ENCODE measurements around the gene LRRC38. TPM values are rescaled to one million over a fixed set of nuclear protein-coding genes. Genes with fewer than 3 reads are reported as not detected.

The LRRC38 gene
- total and polyA plus RNA-seq, 9 donors = 0.10 to 0.44 (median 0.27) TPM; not detected in 6

DNA sequence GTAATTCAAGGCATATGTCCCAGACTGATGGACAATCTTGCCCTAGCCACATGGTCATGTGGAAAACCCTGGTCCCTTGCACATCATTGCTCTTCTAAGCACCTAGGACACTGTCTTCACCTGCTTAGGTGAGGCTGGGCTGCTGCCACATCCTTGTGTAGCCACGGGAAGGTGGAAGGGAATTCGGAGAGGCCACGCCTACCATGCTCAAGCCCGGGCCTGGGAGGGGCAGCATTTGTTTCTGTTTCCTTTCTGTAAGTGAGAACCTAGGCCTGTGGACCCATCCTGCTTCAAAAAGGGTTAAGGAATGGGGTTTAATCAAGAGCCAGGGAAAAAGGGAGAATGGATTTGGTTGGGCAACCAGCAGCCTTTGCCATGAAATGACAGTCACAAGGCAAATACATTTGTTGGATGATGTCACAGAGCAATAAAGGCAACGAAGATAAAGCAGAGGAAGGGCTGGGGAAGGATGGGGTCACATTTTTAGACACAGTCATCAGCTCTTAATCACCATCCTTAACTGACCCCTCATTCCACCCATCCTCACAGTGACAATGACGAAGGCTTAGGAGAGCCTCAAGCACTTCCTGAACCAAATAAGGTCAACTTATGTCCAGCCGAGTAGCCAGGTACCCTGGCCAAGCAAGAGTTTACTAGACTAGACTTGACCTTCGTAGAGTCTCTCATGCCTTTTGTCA lies 10.1 kb upstream of the LRRC38 start:
- no peak overlapping the region for H3K27ac ChIP-seq
- no peaks in the 10 kb centered on the region for H3K9me3 ChIP-seq
- no peak for DNase-seq
- no peak overlapping the region for H3K4me3 ChIP-seq
- WGBS, 3 donors = 57 to 66% (median 64%) methylated on average over 8 of the region's 8 CpGs
- no peaks in the 10 kb centered on the region for H3K36me3 ChIP-seq
- H3K4me1 ChIP-seq (ENCODE audit: insufficient read depth) = no peaks in the 10 kb centered on the region
- H3K27me3 ChIP-seq = no peaks in the 10 kb centered on the region
- TF ChIP-seq POLR2A (IDR thresholded peaks at IDR 0.05) (no peak), EP300 (IDR thresholded peaks at IDR 0.05) (no peak)
- TF ChIP-seq, protein P1, sequence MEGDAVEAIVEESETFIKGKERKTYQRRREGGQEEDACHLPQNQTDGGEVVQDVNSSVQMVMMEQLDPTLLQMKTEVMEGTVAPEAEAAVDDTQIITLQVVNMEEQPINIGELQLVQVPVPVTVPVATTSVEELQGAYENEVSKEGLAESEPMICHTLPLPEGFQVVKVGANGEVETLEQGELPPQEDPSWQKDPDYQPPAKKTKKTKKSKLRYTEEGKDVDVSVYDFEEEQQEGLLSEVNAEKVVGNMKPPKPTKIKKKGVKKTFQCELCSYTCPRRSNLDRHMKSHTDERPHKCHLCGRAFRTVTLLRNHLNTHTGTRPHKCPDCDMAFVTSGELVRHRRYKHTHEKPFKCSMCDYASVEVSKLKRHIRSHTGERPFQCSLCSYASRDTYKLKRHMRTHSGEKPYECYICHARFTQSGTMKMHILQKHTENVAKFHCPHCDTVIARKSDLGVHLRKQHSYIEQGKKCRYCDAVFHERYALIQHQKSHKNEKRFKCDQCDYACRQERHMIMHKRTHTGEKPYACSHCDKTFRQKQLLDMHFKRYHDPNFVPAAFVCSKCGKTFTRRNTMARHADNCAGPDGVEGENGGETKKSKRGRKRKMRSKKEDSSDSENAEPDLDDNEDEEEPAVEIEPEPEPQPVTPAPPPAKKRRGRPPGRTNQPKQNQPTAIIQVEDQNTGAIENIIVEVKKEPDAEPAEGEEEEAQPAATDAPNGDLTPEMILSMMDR (IDR thresholded peaks at IDR 0.05) = no peak
- intact Hi-C loops (cut with DNase I) = no loop called here

DNA sequence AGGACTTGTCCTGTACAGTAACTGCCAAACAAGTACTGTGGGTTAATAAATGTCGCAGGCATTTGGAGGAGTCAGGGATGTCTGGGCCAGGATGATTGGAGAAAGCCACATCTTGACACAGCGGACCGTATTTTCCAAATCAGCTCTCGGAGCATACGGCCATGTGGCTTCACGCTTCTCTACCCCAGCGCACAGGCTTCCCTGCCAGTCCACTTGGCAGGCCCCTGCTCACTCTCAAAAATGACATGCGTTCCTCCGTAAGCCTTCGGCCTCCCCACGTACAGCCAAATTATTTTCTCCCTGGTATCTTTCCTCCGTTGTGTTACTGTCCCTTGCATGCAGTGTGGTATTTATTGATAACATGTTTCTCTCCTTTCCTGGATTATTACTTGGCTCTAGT lies 7.2 kb upstream of the LRRC38 start:
- WGBS, 3 donors = 80 to 87% (median 83%) methylated on average over 12 of the region's 12 CpGs
- Histone ChIP-seq H3K9me3 (no peaks in the 10 kb centered on the region), H3K27me3 (no peaks in the 10 kb centered on the region), H3K27ac (no peak overlapping the region), H3K4me3 (no peak overlapping the region), H3K4me1 (ENCODE audit: insufficient read depth) (no peaks in the 10 kb centered on the region), H3K36me3 (no peaks in the 10 kb centered on the region)
- no peak for DNase-seq
- intact Hi-C loops (cut with DNase I) = no loop called here
- TF ChIP-seq EP300 (IDR thresholded peaks at IDR 0.05) (no peak), POLR2A (IDR thresholded peaks at IDR 0.05) (no peak)
- TF ChIP-seq, protein P1 (IDR thresholded peaks at IDR 0.05) = no peak

DNA sequence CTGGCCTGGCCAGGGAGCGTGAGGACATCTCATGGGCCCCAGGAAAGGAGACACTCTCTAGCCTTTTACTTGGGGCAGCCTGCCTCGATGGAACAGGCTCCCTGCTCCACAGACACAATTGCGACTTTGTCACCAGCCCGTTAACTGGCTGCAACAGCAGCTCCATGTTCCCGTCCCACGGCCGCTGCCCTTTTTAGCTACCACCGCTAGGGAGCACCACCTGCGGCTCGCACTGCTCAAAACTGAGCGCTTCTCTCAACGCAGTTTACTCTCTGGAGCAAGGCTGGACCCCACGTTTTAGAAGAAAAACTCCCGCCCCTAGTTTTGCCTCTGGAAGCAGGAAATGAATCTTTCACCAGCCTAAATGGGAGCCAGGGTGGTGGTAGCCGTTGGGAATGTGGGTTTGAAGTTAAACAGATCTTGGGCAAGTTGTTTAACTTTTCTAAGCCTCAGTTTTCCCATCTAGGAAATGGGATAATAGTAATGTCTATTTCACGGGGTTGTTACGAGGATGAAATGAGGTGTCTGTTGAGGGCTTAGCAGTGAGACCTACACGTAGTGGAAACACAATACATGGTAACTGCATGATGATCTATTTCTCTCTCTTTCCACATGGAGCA lies 3.5 kb upstream of the LRRC38 start:
- no peaks in the 10 kb centered on the region for H3K27me3 ChIP-seq
- intact Hi-C loops (cut with DNase I) = no loop called here
- WGBS, 3 donors = 25 to 32% (median 26%) methylated on average over 18 of the region's 18 CpGs
- H3K27ac ChIP-seq = no peak overlapping the region
- no peak for DNase-seq
- no peak overlapping the region for H3K4me3 ChIP-seq
- H3K4me1 ChIP-seq (ENCODE audit: insufficient read depth) = peaks cover 5% of the 10 kb centered on the region
- H3K36me3 ChIP-seq = no peaks in the 10 kb centered on the region
- H3K9me3 ChIP-seq = no peaks in the 10 kb centered on the region
- TF ChIP-seq EP300 (IDR thresholded peaks at IDR 0.05) (no peak), POLR2A (IDR thresholded peaks at IDR 0.05) (no peak)
- TF ChIP-seq, protein P1 (IDR thresholded peaks at IDR 0.05) = no peak

DNA sequence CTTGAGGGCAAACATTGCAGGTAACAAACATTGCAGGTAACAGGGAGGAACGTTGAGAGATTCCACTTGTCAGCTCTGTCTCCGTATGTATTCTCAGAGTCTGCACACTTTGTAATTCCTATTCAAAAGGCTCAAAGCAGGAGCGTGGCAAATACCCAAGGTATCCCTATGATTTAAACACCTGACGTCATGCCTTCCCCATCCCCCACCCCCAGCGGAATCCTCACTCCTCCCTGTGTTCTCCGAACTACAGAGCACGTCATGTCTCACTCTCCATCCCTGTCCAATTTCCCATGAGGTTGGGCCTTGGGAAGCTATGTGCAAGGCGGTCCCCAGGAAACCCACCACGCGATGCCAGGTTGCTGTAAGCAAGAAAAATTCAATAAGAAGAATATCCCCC lies 2.8 kb upstream of the LRRC38 start:
- intact Hi-C loops (cut with DNase I) = no loop called here
- H3K9me3 ChIP-seq = no peaks in the 10 kb centered on the region
- TF ChIP-seq, protein P1 (IDR thresholded peaks at IDR 0.05) = no peak
- no peak for TF ChIP-seq POLR2A (IDR thresholded peaks at IDR 0.05)
- TF ChIP-seq EP300 (IDR thresholded peaks at IDR 0.05) = no peak
- H3K4me3 ChIP-seq = no peak overlapping the region
- DNase-seq = no peak
- H3K4me1 ChIP-seq (ENCODE audit: insufficient read depth) = peaks cover 5% of the 10 kb centered on the region
- no peaks in the 10 kb centered on the region for H3K36me3 ChIP-seq
- 63 to 71% (median 66%) methylated on average over 9 to 10 of the region's 10 CpGs for WGBS, 3 donors
- H3K27ac ChIP-seq = no peak overlapping the region
- H3K27me3 ChIP-seq = no peaks in the 10 kb centered on the region

Data from ovary (tissue), 9 donors.